ENCODE measurements around the gene KATNAL1. TPM values are rescaled to one million over a fixed set of nuclear protein-coding genes. Genes with fewer than 3 reads are reported as not detected.

Gene KATNAL1
- polyA plus RNA-seq, 3 donors = 0.49 to 1.2 (median 1.0) TPM

DNA sequence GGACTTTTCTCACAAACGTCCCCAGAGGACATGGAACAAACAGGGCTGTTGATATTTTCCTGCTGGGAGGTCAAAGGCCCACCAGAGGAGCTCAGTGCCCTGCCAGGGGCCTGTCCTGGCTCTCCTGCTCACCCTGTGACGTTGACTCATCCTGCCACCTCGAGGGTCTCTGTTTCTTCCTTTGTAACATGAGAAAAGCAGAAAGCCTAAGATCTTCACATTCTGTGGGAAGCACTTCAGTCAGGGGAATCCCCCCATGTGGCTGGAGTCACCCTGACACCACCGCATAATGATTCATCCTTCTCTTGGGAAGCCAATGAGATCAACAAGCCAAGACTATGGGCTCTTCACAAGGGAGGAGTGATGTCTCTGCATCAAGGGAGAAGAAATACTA lies 147.9 kb downstream of the KATNAL1 start:
- Histone ChIP-seq H3K27ac (ENCODE audit: low read depth in 1 of 2, low read length in 2 of 2) (no peak overlapping the region), H3K9ac (ENCODE audit: insufficient read depth, low read length, poor library complexity, severe bottlenecking) (no peak overlapping the region), H3K4me2 (replicated peaks; ENCODE audit: extremely low read depth, low read length, poor library complexity, severe bottlenecking) (no peak overlapping the region), H4K20me1 (ENCODE audit: insufficient read depth, low read length) (no peaks in the 10 kb centered on the region), H3K4me3 (replicated peaks in 1 of 3; ENCODE audit: low read depth in 2 of 3, low read length in 3 of 3) (no peak overlapping the region), H3K36me3 (replicated peaks in 1 of 2; ENCODE audit: control insufficient read depth in 1 of 2, insufficient read depth in 2 of 2, low read length in 2 of 2) (no peaks in the 10 kb centered on the region), H3K27me3 (ENCODE audit: control insufficient read depth in 2 of 2, insufficient read depth in 2 of 2, low read length in 2 of 2) (peaks cover 3 to 5% of the 10 kb centered on the region in 2 donors), H3K4me1 (ENCODE audit: control insufficient read depth in 1 of 2, insufficient read depth in 2 of 2, low read length in 2 of 2) (no peaks in the 10 kb centered on the region), H3K9me3 (replicated peaks in 1 of 2; ENCODE audit: control insufficient read depth in 1 of 2, insufficient read depth in 1 of 2, low read length in 2 of 2) (no peaks in the 10 kb centered on the region), H2AFZ (ENCODE audit: insufficient read depth, low read depth, low read length, poor library complexity, severe bottlenecking) (no peak overlapping the region), H3K79me2 (ENCODE audit: insufficient read depth, low read length) (no peaks in the 10 kb centered on the region)
- Mint-ChIP-seq H3K9me3 (peaks cover 0 to 4% (median 0%) of the 10 kb centered on the region in 7 donors), H3K27ac (no peak overlapping the region), H3K4me1 (peaks cover 7% of the 10 kb centered on the region), H3K36me3 (no peaks in the 10 kb centered on the region), H3K4me3 (no peak overlapping the region), H3K27me3 (ENCODE audit: low read depth in 3 of 3) (peaks cover 4 to 7% (median 7%) of the 10 kb centered on the region in 3 donors)
- intact Hi-C loops (cut with micrococcal nuclease) = no loop called here
- TF ChIP-seq, protein P1, sequence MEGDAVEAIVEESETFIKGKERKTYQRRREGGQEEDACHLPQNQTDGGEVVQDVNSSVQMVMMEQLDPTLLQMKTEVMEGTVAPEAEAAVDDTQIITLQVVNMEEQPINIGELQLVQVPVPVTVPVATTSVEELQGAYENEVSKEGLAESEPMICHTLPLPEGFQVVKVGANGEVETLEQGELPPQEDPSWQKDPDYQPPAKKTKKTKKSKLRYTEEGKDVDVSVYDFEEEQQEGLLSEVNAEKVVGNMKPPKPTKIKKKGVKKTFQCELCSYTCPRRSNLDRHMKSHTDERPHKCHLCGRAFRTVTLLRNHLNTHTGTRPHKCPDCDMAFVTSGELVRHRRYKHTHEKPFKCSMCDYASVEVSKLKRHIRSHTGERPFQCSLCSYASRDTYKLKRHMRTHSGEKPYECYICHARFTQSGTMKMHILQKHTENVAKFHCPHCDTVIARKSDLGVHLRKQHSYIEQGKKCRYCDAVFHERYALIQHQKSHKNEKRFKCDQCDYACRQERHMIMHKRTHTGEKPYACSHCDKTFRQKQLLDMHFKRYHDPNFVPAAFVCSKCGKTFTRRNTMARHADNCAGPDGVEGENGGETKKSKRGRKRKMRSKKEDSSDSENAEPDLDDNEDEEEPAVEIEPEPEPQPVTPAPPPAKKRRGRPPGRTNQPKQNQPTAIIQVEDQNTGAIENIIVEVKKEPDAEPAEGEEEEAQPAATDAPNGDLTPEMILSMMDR (IDR thresholded peaks at IDR 0.05) = no peak
- 62% methylated on average over 3 of the region's 4 CpGs for WGBS (ENCODE audit: insufficient coverage)
- no peak for DNase-seq

DNA sequence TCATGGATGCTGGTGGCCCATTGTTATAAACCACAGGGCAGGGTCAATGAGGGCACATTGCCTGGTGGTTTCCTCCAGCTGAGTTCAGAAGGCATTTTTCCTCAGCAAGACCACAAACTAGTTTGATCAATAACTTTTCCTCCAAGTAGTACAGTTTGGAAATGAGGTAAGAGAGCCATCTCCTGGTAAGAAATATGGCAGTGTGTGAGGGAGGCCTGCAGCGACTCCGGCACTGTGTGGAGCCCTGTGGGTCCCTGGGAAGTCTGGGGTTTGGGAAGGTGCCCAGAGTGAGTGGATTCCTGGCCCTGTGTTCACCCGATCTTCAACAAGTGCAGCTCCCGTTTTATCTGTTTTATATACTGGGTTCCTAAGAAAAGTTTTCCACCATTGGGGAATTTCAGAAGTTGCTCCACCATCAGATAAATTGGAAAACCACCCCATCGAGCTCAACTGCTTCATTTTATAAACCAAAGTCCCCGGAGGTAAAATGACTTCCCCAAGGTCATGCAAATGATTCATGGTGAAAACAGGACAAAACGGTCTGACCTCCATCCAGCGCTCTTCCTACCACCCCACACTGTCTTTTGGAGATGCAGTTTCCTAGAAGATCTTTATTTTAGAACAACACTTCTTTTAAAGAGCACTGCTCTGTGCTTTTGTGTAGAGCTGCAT lies 148.4 kb downstream of the KATNAL1 start:
- no peaks in the 10 kb centered on the region for H3K4me1 ChIP-seq (ENCODE audit: control insufficient read depth in 1 of 2, insufficient read depth in 2 of 2, low read length in 2 of 2)
- H3K4me2 ChIP-seq (replicated peaks; ENCODE audit: extremely low read depth, low read length, poor library complexity, severe bottlenecking) = no peak overlapping the region
- H2AFZ ChIP-seq (ENCODE audit: insufficient read depth, low read depth, low read length, poor library complexity, severe bottlenecking) = no peak overlapping the region
- Mint-ChIP-seq H3K4me1 (peaks cover 2% of the 10 kb centered on the region), H3K27ac (no peak overlapping the region), H3K27me3 (ENCODE audit: low read depth in 3 of 3) (peaks cover 1 to 4% (median 2%) of the 10 kb centered on the region in 3 donors), H3K36me3 (no peaks in the 10 kb centered on the region), H3K9me3 (peaks cover 0 to 4% (median 0%) of the 10 kb centered on the region in 7 donors), H3K4me3 (no peak overlapping the region)
- intact Hi-C loops (cut with micrococcal nuclease) = no loop called here
- WGBS (ENCODE audit: insufficient coverage) = 82% methylated on average over 3 of the region's 8 CpGs
- H3K27ac ChIP-seq (ENCODE audit: low read depth in 1 of 2, low read length in 2 of 2) = no peak overlapping the region
- H3K9ac ChIP-seq (ENCODE audit: insufficient read depth, low read length, poor library complexity, severe bottlenecking) = no peak overlapping the region
- H3K9me3 ChIP-seq (replicated peaks in 1 of 2; ENCODE audit: control insufficient read depth in 1 of 2, insufficient read depth in 1 of 2, low read length in 2 of 2) = no peaks in the 10 kb centered on the region
- H3K36me3 ChIP-seq (replicated peaks in 1 of 2; ENCODE audit: control insufficient read depth in 1 of 2, insufficient read depth in 2 of 2, low read length in 2 of 2) = no peaks in the 10 kb centered on the region
- H3K27me3 ChIP-seq (ENCODE audit: control insufficient read depth in 2 of 2, insufficient read depth in 2 of 2, low read length in 2 of 2) = no peaks in the 10 kb centered on the region
- TF ChIP-seq, protein P1 (IDR thresholded peaks at IDR 0.05) = no peak
- H3K4me3 ChIP-seq (replicated peaks in 1 of 3; ENCODE audit: low read depth in 2 of 3, low read length in 3 of 3) = no peak overlapping the region
- no peak for DNase-seq
- no peaks in the 10 kb centered on the region for H4K20me1 ChIP-seq (ENCODE audit: insufficient read depth, low read length)
- H3K79me2 ChIP-seq (ENCODE audit: insufficient read depth, low read length) = no peaks in the 10 kb centered on the region

All from CD14-positive monocyte (primary cell).